OCI-LY3 (cell line): ENCODE measurements around the gene NR5A2.

ENCODE experiments used
- H2AFZ ChIP-seq: fragments of 200-600, 300-600 bp; shearing (Covaris generic); 2 replicates; pipeline ENCODE4 v1.6.0; 2014; ENCODE audit warnings: antibody characterized with exemption, low read depth, low read length
- H3K27ac ChIP-seq: fragments of 200-600, 300-600 bp; sonication (generic); 2 replicates; pipeline ENCODE4 v1.5.1; 2014; ENCODE audit warnings: mild to moderate bottlenecking, low read length, moderate library complexity, mixed read lengths
- H3K27me3 ChIP-seq: fragments of 200-600, 300-600 bp; sonication (generic); 2 replicates; pipeline ENCODE4 v1.6.1; 2014; ENCODE audit warnings: low read depth, low read length, mixed read lengths
- H3K36me3 ChIP-seq: fragments of 200-600, 300-600 bp; sonication (generic); replicated peaks from 2 replicates; pipeline ENCODE3; 2014; ENCODE audit warnings: low read depth, low read length, mixed read lengths
- H3K4me1 ChIP-seq: fragments of 300-600, 200-600 bp; sonication (generic); 2 replicates; pipeline ENCODE4 v1.6.1; 2014; ENCODE audit warnings: low read length, mixed read lengths
- H3K4me2 ChIP-seq: fragments of 200-600, 300-600 bp; sonication (generic); 2 replicates; pipeline ENCODE4 v1.6.1; 2014; ENCODE audit warnings: low read length, mixed read lengths
- H3K4me3 ChIP-seq: fragments of 300-600, 200-600 bp; sonication (generic); 2 replicates; pipeline ENCODE4 v1.5.1; 2014; ENCODE audit warnings: antibody characterized with exemption, mild to moderate bottlenecking, low read length, moderate library complexity
- H3K79me2 ChIP-seq: fragments of 300-600, 200-600 bp; shearing (Covaris generic); 2 replicates; pipeline ENCODE4 v1.6.1; 2014; ENCODE audit warnings: mild to moderate bottlenecking, low read length, mixed read lengths
- H3K9ac ChIP-seq: fragments of 300-600, 200-600 bp; shearing (Covaris generic); 2 replicates; pipeline ENCODE4 v1.6.0; 2014; ENCODE audit warnings: mild to moderate bottlenecking, low read length, moderate library complexity
- H3K9me3 ChIP-seq: fragments of 200-600, 300-600 bp; shearing (Covaris generic); 2 replicates; pipeline ENCODE4 v1.6.1; 2014; ENCODE audit warnings: low read length, mixed read lengths; ENCODE audit not compliant: insufficient read depth
- H4K20me1 ChIP-seq: fragments of 200-600, 300-600 bp; sonication (generic); 2 replicates; pipeline ENCODE4 v1.6.1; 2016; ENCODE audit warnings: low read length, mixed read lengths; ENCODE audit not compliant: insufficient read depth
- CTCF ChIP-seq: fragments of 200-600, 300-600 bp; sonication (generic); IDR thresholded peaks from 2 replicates; pipeline ENCODE4 v1.5.1; 2014; ENCODE audit warnings: antibody characterized with exemption, low read length, low read depth
- EZH2phosphoT487 ChIP-seq: fragments of 200-600 bp; shearing (Covaris generic); IDR thresholded peaks from 2 replicates; pipeline ENCODE4 v1.6.1; 2018; ENCODE audit warnings: antibody characterized with exemption, mixed run types, low read depth

Gene NR5A2

DNA sequence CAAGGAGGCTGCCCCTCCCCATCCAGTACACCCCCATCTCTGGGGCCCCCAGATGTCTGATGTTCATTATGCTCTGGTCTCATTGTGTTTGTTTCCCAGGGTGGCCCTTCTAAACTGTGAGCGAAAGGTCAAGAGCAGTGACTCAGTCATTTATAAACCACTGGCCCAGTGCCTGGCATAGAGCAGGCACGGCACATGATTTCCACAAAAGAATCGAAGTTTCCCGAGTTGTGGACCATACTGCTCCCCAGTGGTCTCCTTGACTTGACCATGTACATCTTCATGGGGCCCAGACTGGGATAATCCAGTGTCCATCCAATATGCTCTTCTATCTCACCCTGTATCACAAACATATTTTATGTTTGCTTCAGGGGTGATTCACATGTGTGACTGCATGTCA lies 153.3 kb downstream of the NR5A2 start:
- no peak for TF ChIP-seq EZH2phosphoT487
- no peak for TF ChIP-seq CTCF
- H3K9me3 ChIP-seq, result no peaks in the 10 kb centered on the region
- no peak overlapping the region for H3K4me3 ChIP-seq
- H3K36me3 ChIP-seq, result no peaks in the 10 kb centered on the region
- H3K4me1 ChIP-seq, result no peaks in the 10 kb centered on the region
- no peaks in the 10 kb centered on the region; the same call in 1 of the 2 replicates for H3K27me3 ChIP-seq
- no peaks in the 10 kb centered on the region for H4K20me1 ChIP-seq
- no peak overlapping the region for H3K4me2 ChIP-seq
- no peak overlapping the region for H3K27ac ChIP-seq
- H3K79me2 ChIP-seq, result no peaks in the 10 kb centered on the region
- no peak overlapping the region for H2AFZ ChIP-seq
- H3K9ac ChIP-seq, result no peak overlapping the region

- Histone ChIP-seq H3K27ac (no peak overlapping the region), H3K4me2 (no peak overlapping the region), H2AFZ (no peak overlapping the region), H3K36me3 (no peaks in the 10 kb centered on the region), H4K20me1 (no peaks in the 10 kb centered on the region), H3K9ac (no peak overlapping the region), H3K4me3 (no peak overlapping the region), H3K4me1 (no peaks in the 10 kb centered on the region), H3K27me3 (no peaks in the 10 kb centered on the region; the same call in 1 of the 2 replicates), H3K79me2 (no peaks in the 10 kb centered on the region), H3K9me3 (no peaks in the 10 kb centered on the region)
- TF ChIP-seq CTCF (no peak), EZH2phosphoT487 (no peak)
These were observed 154.4 kb downstream of the NR5A2 start for GRCh38 chr1:200181861-200182260.

DNA sequence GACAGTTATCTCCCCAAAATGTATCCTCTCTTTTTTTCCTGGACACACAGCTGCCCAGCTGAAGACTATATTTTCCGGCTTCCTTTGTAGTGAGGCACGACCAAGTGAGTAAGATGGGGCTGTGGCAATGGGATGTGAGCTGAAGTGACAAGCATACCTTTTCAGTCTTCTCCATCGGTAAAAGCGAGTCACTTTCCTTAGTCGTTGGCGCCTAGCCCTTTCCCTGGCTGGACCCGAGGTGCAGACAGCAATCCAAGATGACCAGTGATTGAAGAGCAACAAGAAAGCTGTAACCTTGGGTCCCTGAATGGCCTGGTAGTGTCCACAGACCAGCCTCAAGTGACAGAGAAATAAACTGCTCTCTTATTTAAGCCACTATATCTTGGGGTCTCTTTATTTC lies 155.2 kb downstream of the NR5A2 start:
- H3K4me3 ChIP-seq, result no peak overlapping the region
- no peaks in the 10 kb centered on the region for H3K79me2 ChIP-seq
- no peak overlapping the region for H3K9ac ChIP-seq
- TF ChIP-seq EZH2phosphoT487 (no peak), CTCF (no peak)
- no peaks in the 10 kb centered on the region for H3K4me1 ChIP-seq
- H2AFZ ChIP-seq, result no peak overlapping the region
- H3K9me3 ChIP-seq, result no peaks in the 10 kb centered on the region
- no peaks in the 10 kb centered on the region; the same call in 1 of the 2 replicates for H3K27me3 ChIP-seq
- H3K36me3 ChIP-seq, result no peaks in the 10 kb centered on the region
- H4K20me1 ChIP-seq, result no peaks in the 10 kb centered on the region
- no peak overlapping the region for H3K4me2 ChIP-seq
- no peak overlapping the region for H3K27ac ChIP-seq

- no peaks in the 10 kb centered on the region for H3K79me2 ChIP-seq
- no peak overlapping the region for H3K4me3 ChIP-seq
- no peak overlapping the region for H2AFZ ChIP-seq
- no peaks in the 10 kb centered on the region for H4K20me1 ChIP-seq
- H3K9ac ChIP-seq, result no peak overlapping the region
- H3K9me3 ChIP-seq, result no peaks in the 10 kb centered on the region
- no peaks in the 10 kb centered on the region; the same call in 1 of the 2 replicates for H3K27me3 ChIP-seq
- H3K27ac ChIP-seq, result no peak overlapping the region
- H3K4me2 ChIP-seq, result no peak overlapping the region
- no peaks in the 10 kb centered on the region for H3K36me3 ChIP-seq
- TF ChIP-seq CTCF (no peak), EZH2phosphoT487 (no peak)
- no peaks in the 10 kb centered on the region for H3K4me1 ChIP-seq
These were observed 156.1 kb downstream of the NR5A2 start for GRCh38 chr1:200183637-200184036.
